HG02973 (cell line): ENCODE measurements around the gene FUT3.

Experiments used
- ATAC-seq: cut with Tn5 transposase; IDR thresholded peaks from one replicate; pipeline ENCODE4 v1.9.1; 2021; ENCODE audit warnings: moderate library complexity; ENCODE audit not compliant: unreplicated experiment

The FUT3 gene

DNA sequence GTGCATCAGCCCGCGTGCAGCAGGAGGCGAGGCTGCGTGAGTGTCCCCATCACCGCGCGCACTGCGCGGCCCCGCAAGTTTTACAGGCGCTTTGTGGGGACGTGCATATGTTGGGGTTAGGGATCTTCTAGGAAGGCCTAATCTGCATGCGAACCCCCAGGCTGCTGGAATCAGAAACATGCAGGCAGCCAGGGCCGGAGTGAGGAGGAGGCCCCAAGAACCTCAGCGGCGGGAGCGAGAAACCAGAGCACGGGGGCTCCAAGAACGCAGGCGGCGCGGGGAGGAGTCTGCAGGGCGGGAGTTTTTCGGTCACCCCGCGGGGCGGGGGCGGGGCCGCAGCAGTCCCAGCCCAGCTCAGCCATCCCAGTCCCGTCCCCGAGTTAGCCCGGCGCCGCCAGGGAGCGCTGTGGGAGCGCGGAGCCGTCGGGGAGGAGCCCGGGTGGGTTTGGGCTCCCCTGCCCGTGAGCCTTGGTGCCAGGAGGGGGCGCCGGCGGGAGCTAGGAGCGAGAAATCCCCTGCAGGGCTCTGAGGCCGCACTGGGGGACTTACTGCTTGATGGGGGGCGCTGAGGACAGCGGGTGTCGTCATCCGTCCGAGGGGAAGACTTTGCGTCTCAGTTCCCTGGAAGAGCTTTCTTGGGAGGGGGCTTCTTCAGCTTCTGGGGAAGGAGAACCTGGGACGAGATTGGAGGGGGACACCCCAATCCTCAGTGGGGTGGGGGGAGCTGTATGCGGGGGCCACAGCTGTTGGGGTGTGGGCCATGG lies 47.3 kb downstream of the FUT3 start:
- ATAC-seq, result peak; percentile 68

DNA sequence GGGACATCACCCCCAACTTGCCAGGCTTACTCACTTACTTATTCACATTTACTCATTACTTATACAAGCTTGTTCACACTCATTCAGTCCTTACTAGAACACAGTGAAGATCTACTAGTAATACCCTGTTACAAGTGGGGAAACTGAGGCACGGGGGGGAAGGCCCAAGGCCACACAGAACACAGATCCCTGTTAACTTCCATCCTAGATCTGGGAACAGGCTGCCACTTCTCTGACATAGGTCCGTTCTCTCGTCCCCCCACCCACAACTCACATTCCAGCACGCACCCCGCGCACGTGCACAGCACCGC lies 47.9 kb downstream of the FUT3 start:
- no peak for ATAC-seq

DNA sequence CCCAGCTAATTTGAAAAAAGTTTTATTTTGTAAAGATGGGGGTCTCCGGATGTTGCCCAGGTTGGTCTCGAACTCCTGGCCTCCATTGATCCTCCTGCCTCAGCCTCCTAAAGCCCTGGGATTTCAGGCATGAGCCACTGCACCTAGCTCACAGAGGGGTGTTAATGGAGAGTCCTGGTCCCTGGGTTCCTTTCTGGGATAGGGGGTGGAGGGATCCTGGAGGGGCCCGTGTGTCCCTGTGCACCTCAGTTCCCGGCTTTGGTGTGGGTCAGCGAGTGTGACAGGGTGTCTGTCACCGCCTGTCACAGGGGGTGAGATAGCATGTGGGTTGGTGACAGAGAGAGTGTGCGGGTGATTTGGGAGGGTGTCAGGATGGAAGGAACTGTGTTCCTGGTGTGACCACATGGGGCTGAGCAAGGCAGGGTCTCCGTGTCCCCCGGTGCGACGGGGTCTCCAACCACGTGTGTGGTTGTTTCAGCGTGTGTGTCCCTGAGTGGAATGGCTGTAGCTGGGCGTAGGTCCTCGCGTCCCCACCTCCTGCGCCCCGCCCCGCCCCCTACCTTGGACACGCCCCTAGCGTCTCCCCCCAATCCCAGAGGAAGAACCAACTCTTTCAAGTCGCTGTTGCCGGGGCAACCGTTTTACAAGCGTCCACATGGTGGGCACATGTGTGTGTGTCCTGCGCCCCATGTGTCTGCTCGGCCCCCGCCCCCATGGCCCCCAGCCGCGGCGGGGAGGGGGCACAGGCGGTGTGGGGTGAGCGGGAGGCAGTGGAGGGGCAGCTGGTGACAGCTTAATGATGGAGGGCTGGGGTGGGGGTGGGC lies 49.2 kb downstream of the FUT3 start:
- ATAC-seq, result no peak

DNA sequence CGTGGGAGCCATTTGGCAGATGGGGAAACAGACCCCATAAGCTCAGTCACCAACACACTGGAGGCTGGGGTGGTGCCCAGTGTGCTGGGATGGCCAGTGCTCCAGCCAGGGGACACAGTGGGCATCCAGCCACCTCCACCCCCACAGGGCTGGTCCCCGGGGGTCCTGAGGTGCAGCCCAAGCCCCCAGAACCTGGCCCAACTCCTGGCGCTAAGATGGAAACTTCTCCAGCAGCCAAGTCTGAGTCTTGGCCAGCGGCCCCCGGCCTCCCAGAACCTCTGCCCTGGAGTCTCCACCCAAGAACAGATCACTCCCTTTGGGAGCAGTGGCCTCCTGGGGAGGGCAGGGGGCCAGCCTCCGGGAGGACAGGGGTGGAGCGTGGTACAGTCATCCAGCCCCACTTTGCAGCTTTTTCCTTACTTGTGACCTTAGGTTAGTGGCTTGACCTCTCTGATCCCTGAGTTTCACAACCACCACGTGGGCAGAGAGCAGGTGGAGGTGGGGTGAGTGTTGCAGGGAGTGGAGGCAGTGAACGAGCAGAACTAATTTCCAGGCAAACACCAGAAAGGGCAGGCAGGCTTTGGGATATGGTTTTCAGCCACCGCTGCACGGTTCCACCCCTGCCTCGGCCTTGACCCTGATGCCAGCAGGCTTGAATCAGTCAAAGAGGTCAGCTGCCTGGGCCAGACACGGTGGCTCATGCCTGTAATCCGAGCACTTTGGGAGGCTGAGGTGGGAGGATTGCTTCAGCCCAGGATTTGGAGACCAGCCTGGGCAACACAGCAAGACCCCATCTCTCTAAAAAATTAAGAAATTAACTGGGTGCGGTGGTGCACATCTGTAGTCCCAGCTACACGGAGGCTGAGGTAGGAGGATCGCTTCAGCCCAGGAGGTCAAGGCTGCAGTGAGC lies 50.6 kb downstream of the FUT3 start:
- ATAC-seq, result no peak

DNA sequence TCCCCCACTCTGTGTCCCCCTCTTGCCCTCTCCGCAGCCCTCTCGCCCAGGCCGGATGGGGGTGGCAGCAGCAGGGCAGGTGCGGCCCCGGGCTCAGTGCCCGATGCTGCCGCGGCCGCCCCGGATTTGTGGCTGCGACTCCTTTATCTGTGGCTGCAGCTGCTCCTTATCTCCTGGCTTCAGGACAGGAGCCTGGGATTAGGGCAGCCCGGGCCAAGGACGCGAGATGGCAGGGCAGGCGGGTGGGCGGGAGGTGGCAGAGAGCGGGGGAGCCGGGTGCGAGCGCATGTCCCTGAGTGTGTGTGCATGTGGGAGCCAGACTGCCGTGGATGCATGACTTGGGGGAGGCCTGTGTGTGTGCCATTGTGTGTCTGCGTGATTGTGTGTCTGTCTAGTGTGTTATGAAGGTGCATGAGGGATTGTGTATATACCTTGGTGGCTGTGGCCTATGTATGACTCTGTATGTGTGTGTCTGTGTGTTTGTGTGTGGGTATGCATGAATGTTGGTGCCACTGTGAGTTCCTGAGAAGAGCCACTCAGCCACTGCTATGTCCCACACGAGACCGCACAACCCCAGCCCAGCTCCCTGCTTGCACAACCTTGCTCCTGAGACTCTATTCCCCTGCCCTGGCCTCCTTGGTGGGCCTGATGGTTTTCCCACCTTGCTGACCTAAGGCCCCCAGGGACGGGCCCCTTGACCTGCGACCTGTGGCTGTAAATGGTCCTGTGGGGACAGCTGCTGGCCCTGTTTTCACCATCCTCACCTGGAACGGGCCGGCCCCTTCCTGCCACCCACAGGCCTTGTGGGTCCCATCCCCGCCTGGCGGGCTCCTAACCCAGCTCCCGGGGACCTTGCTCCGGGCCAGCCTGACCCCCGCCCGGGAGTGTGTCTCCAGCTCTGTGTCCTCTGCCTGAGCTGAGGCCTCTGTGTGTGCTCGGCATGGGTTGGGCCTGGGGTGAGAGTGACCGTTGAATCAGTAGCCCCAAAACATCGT lies 51.7 kb downstream of the FUT3 start:
- ATAC-seq, result no peak

DNA sequence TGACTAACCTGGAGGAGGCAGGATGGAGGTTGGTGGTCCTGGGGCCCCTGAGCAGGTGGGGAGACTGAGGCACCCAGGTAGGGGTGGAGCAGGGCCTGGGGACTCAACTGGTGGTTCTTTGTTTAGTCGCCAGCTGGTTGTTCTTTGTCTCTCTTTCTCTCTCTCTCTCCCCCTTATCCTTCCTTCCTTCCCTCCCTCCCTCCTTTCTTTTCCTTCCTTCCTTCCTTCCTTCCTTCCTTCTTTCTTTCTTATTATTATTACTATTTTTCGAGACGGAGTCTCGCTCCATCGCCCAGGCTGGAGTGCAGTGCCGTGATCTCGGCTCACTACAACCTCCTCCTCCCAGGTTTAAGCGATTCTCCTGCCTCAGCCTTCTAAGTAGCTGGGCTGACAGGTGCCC lies 53.0 kb downstream of the FUT3 start:
- ATAC-seq, result no peak

DNA sequence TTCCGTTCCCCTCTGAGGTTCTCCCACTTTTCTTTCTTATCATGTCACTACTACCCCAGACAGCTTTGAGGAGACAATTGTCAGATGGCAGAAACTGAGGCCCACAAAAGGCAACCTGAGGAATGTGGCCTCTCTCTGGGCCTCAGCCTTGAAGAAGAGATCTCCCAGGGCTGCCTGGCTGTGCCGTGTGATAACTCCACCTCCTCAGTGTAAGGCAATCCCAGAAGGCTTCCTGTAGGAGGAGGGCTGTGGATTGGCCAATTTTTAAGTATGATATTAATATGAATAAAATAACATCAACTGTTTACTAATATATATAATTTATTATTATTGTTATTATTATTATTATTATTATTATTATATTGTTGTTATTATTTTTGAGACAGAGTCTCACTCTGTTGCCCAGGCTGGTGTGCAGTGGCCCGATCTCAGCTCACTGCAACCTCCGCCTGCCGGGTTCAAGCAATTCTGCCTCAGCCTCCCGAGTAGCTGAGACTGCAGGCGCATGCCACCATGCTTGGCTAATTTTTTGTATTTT lies 55.8 kb downstream of the FUT3 start:
- no peak for ATAC-seq

DNA sequence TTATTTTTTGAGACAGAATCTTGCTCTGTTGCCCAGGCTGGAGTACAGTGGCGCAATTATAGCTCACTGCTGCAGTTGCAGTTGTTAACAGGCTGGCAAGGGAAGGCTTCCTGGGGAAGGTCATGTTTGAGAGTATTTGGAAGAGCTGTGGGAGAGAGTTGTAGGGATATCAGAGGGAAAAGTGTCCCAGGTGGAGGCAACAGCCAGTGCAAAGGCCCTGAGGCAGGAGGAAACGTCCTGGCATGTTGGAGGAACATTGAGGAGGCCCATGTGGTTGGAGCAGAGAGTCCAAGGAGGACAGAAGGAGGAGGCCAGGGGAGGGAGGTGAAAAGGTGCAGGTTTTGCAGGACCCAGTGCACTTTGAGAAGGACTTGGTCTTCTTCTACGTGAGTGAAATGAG lies 58.1 kb downstream of the FUT3 start:
- ATAC-seq, result no peak
